SK-N-SH treated with all-trans-retinoic acid at 6 μM for 48 hours (cell line): Measurements from ENCODE around the gene SYDE2.

Experiments
- ATAC-seq: fragments of 200-7000 bp; cut with Tn5 transposase; 3 replicates; pipeline ENCODE4 v1.9.1; 2020; ENCODE audit warnings: mild to moderate bottlenecking, moderate library complexity
- BACH2 ChIP-seq: fragments of 250-450 bp; sonication (Bioruptor Pico); IDR thresholded peaks from 2 replicates; pipeline ENCODE4 v1.9.0; 2021; ENCODE audit warnings: mild to moderate bottlenecking, borderline replicate concordance
- CREB5 ChIP-seq: fragments of 250-450 bp; sonication (Bioruptor Pico); IDR thresholded peaks from 2 replicates; pipeline ENCODE4 v1.5.1; 2020; ENCODE audit warnings: low read depth, mild to moderate bottlenecking, moderate library complexity
- CSDC2 ChIP-seq: fragments of 250-450 bp; sonication (Bioruptor Pico); IDR thresholded peaks from 2 replicates; pipeline ENCODE4 v1.5.0; 2020; ENCODE audit warnings: mild to moderate bottlenecking, moderate library complexity
- CSRNP3 ChIP-seq: fragments of 250-450 bp; sonication (Bioruptor Pico); IDR thresholded peaks from 2 replicates; pipeline ENCODE4 v1.5.1; 2021; ENCODE audit warnings: mild to moderate bottlenecking, moderate library complexity
- ESRRG ChIP-seq: fragments of 250-450 bp; sonication (Bioruptor Pico); IDR thresholded peaks from 2 replicates; pipeline ENCODE4 v1.6.1; 2021; ENCODE audit warnings: mild to moderate bottlenecking
- GLIS3 ChIP-seq: fragments of 250-450 bp; sonication (Bioruptor Pico); IDR thresholded peaks from 2 replicates; pipeline ENCODE4 v1.5.0; 2020; ENCODE audit warnings: mild to moderate bottlenecking, moderate library complexity
- OSR1 ChIP-seq: fragments of 250-450 bp; sonication (Bioruptor Pico); IDR thresholded peaks from 2 replicates; pipeline ENCODE4 v1.8.0; 2022; ENCODE audit warnings: moderate library complexity, mild to moderate bottlenecking, inconsistent platforms
- PATZ1 ChIP-seq: fragments of 250-450 bp; sonication (Bioruptor Pico); IDR thresholded peaks from 2 replicates; pipeline ENCODE4 v1.8.0; 2020; ENCODE audit warnings: mild to moderate bottlenecking, moderate library complexity, borderline replicate concordance
- POU6F1 ChIP-seq: fragments of 250-450 bp; sonication (Bioruptor Pico); IDR thresholded peaks from 2 replicates; pipeline ENCODE4 v1.8.0; 2021; ENCODE audit warnings: low read depth, mild to moderate bottlenecking, moderate library complexity, borderline replicate concordance
- SNAI2 ChIP-seq: fragments of 250-450 bp; sonication (Bioruptor Pico); IDR thresholded peaks from 2 replicates; pipeline ENCODE4 v1.5.0; 2020; ENCODE audit warnings: mild to moderate bottlenecking, moderate library complexity
- TCF4 ChIP-seq: fragments of 250-450 bp; sonication (Bioruptor Pico); IDR thresholded peaks from 2 replicates; pipeline ENCODE4 v1.8.0; 2021; ENCODE audit warnings: mild to moderate bottlenecking, moderate library complexity, borderline replicate concordance
- TSHZ2 ChIP-seq: fragments of 250-450 bp; sonication (Bioruptor Pico); IDR thresholded peaks from 2 replicates; pipeline ENCODE4 v1.5.0; 2020; ENCODE audit warnings: mild to moderate bottlenecking, moderate library complexity
- ZC3H10 ChIP-seq: fragments of 250-450 bp; sonication (Bioruptor Pico); IDR thresholded peaks from 2 replicates; pipeline ENCODE4 v1.5.1; 2021; ENCODE audit warnings: mild to moderate bottlenecking, moderate library complexity
- ZFP3 ChIP-seq: fragments of 250-450 bp; sonication (Bioruptor Pico); IDR thresholded peaks from 2 replicates; pipeline ENCODE4 v1.5.0; 2020; ENCODE audit warnings: mild to moderate bottlenecking, moderate library complexity
- ZFP30 ChIP-seq: fragments of 450-650 bp; formaldehyde crosslinking; IDR thresholded peaks from 2 replicates; pipeline ENCODE4 v1.5.0; 2022; ENCODE audit warnings: mild to moderate bottlenecking, moderate library complexity
- ZNF565 ChIP-seq: fragments of 450-650 bp; formaldehyde crosslinking; conservative IDR thresholded peaks from 2 replicates; pipeline ENCODE4 v1.5.0; 2020; ENCODE audit warnings: low read depth, mild to moderate bottlenecking, moderate library complexity
- ZNF70 ChIP-seq: fragments of 450-650 bp; formaldehyde crosslinking; IDR thresholded peaks from 2 replicates; pipeline ENCODE4 v1.5.0; 2020; ENCODE audit warnings: mild to moderate bottlenecking, moderate library complexity
- ZNF8 ChIP-seq: fragments of 450-650 bp; formaldehyde crosslinking; IDR thresholded peaks from 2 replicates; pipeline ENCODE4 v1.5.0; 2020; ENCODE audit warnings: mild to moderate bottlenecking, moderate library complexity

Gene SYDE2

GRCh38 chr1:85180869-85181268 lies 19.9 kb downstream of the SYDE2 start:
- no peak for ATAC-seq
- TF ChIP-seq PATZ1 (CRISPR knock-in tag) (no peak), TCF4 (no peak), OSR1 (CRISPR knock-in tag) (no peak), ZNF565 (CRISPR knock-in tag) (no peak), TSHZ2 (CRISPR knock-in tag) (no peak), CSRNP3 (CRISPR knock-in tag) (no peak), ZFP3 (CRISPR knock-in tag) (no peak), CSDC2 (no peak), BACH2 (no peak)

- ATAC-seq, result no peak
- TF ChIP-seq SNAI2 (no peak), TSHZ2 (CRISPR knock-in tag) (no peak), ZNF8 (CRISPR knock-in tag) (no peak), ESRRG (no peak), GLIS3 (CRISPR knock-in tag) (no peak), ZNF565 (CRISPR knock-in tag) (no peak), ZFP30 (CRISPR knock-in tag) (no peak), OSR1 (CRISPR knock-in tag) (no peak), CREB5 (CRISPR knock-in tag) (no peak), ZNF70 (CRISPR knock-in tag) (no peak), ZC3H10 (no peak), CSRNP3 (CRISPR knock-in tag) (no peak), BACH2 (no peak), CSDC2 (no peak), POU6F1 (CRISPR knock-in tag) (no peak)
Observed at GRCh38 chr1:85179522-85179921, 21.3 kb downstream of the SYDE2 start.
